NCI-H82 treated with DMSO at 0.1 percent for 48 hours (cell line): Measurements from ENCODE around the gene TMEM147.

Experiments used
- DNase-seq: peaks from one replicate; lab custom pipeline; 2025; ENCODE audit not compliant: unreplicated experiment; lab: John Stamatoyannopoulos, UW

TMEM147 gene

GRCh38 chr19:35544110-35544802 lies 1.2 kb upstream of the TMEM147 start:
- DNase-seq = no peak

- no peak for DNase-seq
Measured at GRCh38 chr19:35545855-35546381, 492 bp downstream of the TMEM147 start.

- DNase-seq = no peak
Measured at GRCh38 chr19:35546532-35546931, 1.1 kb downstream of the TMEM147 start.

GRCh38 chr19:35549174-35549788 lies 3.9 kb downstream of the TMEM147 start:
- DNase-seq = peak; percentile 30

GRCh38 chr19:35549879-35550523 lies 4.6 kb downstream of the TMEM147 start:
- DNase-seq = no peak

- DNase-seq = no peak
Measured at GRCh38 chr19:35551091-35551810, 5.8 kb downstream of the TMEM147 start.

- DNase-seq = no peak
Measured at GRCh38 chr19:35552534-35553384, 7.3 kb downstream of the TMEM147 start.

GRCh38 chr19:35553385-35554000 lies 8.1 kb downstream of the TMEM147 start:
- DNase-seq = no peak

- no peak for DNase-seq
Measured at GRCh38 chr19:35554076-35554475, 8.7 kb downstream of the TMEM147 start.

GRCh38 chr19:35555301-35556005 lies 10.0 kb downstream of the TMEM147 start:
- peak; percentile 5 for DNase-seq

GRCh38 chr19:35556025-35556590 lies 10.7 kb downstream of the TMEM147 start:
- no peak for DNase-seq

- no peak for DNase-seq
Measured at GRCh38 chr19:35556846-35557538, 11.6 kb downstream of the TMEM147 start.

GRCh38 chr19:35557539-35558399 lies 12.3 kb downstream of the TMEM147 start:
- DNase-seq = peak; percentile 88

- no peak for DNase-seq
Measured at GRCh38 chr19:35558400-35559280, 13.2 kb downstream of the TMEM147 start.

GRCh38 chr19:35559281-35559659 lies 13.8 kb downstream of the TMEM147 start:
- no peak for DNase-seq

- DNase-seq = no peak
Measured at GRCh38 chr19:35559781-35560180, 14.4 kb downstream of the TMEM147 start.

- no peak for DNase-seq
Measured at GRCh38 chr19:35560271-35560670, 14.8 kb downstream of the TMEM147 start.
